Measurements from ENCODE around the gene TERB1.

DNA sequence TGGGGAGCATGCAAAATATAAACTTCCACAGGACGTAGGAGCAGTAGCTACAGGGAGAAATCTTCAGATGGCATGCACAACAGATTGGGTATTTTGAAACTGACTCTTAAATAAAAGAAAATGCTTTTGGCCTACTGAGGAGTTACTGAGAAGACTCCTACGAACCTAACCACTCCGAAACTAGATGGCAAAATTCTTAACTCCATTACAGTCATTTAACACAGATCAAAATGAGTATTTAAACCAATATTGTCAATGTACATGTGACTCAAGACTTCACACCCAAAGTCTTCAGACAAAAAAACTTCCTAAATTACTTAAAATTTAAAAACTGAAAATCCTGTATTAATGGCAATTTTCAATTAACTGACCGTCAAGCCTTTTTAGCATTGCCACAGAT is 8.4 kb upstream of the TERB1 start:
- TF ChIP-seq, protein P1, sequence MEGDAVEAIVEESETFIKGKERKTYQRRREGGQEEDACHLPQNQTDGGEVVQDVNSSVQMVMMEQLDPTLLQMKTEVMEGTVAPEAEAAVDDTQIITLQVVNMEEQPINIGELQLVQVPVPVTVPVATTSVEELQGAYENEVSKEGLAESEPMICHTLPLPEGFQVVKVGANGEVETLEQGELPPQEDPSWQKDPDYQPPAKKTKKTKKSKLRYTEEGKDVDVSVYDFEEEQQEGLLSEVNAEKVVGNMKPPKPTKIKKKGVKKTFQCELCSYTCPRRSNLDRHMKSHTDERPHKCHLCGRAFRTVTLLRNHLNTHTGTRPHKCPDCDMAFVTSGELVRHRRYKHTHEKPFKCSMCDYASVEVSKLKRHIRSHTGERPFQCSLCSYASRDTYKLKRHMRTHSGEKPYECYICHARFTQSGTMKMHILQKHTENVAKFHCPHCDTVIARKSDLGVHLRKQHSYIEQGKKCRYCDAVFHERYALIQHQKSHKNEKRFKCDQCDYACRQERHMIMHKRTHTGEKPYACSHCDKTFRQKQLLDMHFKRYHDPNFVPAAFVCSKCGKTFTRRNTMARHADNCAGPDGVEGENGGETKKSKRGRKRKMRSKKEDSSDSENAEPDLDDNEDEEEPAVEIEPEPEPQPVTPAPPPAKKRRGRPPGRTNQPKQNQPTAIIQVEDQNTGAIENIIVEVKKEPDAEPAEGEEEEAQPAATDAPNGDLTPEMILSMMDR (IDR thresholded peaks at IDR 0.05) = no peak
- no peak for TF ChIP-seq POLR2A (IDR thresholded peaks at IDR 0.05)
